PFSK-1 (cell line): ENCODE measurements around the gene GSG1L.

Experiments
- FOXP2 ChIP-seq: optimal IDR thresholded peaks from 2 replicates; pipeline ENCODE3; 2011; ENCODE audit warnings: borderline replicate concordance, control low read depth, inconsistent platforms; ENCODE audit not compliant: insufficient read depth; ENCODE audit errors: extremely low read length, extremely low read depth
- POLR2AphosphoS5 ChIP-seq: IDR thresholded peaks from 2 replicates; pipeline ENCODE4 v1.6.1; 2012; ENCODE audit warnings: low read depth, mild to moderate bottlenecking, control low read depth, low read length, moderate library complexity
- SIN3A ChIP-seq: IDR thresholded peaks from 2 replicates; pipeline ENCODE4 v1.6.1; 2012; ENCODE audit warnings: mild to moderate bottlenecking, low read length, moderate library complexity, borderline replicate concordance; ENCODE audit not compliant: insufficient read depth
- TAF1 ChIP-seq: IDR thresholded peaks from 2 replicates; pipeline ENCODE4 v1.6.1; 2012; ENCODE audit warnings: low read length, control low read depth, borderline replicate concordance; ENCODE audit not compliant: insufficient read depth
- TF ChIP-seq, protein P1 (sequence below), 2 experiments: IDR thresholded peaks; 2 replicates each; pipeline versions ENCODE4 v1.6.1 to v1.8.0; 2011 to 2012; ENCODE audit warnings: low read depth in 2 of 2, low read length in 2 of 2, control low read depth in 1 of 2, inconsistent platforms in 1 of 2, mild to moderate bottlenecking in 1 of 2, moderate library complexity in 1 of 2; ENCODE audit not compliant: insufficient read depth in 1 of 2

Gene GSG1L

DNA sequence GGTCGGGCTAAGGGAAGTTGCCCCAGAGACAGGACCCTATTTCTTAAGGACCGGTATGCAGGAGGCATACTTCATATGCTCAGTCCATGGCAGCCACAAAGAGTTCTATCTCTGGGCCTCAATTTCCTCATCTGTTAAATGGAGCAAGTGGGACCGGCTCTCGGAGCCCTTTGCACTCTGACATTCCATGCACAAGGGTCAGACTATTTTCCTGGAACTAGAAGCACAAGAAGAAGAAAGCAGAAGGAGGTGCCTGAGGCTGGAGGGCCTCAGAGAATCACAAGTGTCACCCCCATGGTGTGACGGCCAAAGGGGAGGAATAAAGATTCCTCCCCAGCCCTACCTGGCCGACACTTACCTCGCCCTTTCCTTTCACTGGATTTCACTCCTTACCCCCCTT lies 115.8 kb downstream of the GSG1L start:
- TF ChIP-seq SIN3A (no peak), FOXP2 (no peak)

DNA sequence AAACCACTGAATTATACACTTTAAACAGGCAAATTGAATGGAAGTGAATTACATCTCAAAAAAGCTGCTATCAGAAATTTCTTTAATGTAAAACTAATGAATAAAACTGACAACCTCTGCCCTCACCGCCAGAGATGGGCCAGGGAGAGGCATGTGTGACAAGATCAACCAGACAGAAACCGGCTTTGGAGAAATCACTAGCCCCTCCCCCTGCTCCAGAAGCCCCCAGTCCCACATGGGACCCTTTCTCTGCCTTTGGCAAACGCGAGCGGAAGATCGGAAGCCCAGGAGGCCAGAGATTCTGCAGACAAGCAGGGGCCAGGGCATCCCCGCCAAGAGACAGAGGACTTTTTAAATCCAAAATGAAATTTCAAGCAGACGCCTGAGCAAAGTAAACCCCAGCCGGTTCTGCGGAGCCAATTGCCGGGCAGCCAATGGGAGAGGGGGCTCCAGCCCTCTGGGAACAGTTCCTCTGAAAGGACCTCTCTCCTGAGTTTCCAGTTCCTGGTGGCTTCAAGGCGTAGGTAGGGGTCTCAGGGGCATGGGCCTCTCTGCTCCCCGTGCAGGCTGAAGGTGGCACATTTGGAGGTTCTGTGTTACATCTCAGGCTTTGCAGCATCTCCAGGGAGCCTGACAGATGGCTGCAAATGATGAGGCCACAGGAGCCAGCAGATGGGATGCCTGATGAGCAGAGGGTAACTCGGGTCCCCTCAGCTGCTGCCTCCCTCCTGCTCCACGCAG lies 118.1 kb downstream of the GSG1L start:
- TF ChIP-seq FOXP2 (no peak), TAF1 (no peak), POLR2AphosphoS5 (no peak)

DNA sequence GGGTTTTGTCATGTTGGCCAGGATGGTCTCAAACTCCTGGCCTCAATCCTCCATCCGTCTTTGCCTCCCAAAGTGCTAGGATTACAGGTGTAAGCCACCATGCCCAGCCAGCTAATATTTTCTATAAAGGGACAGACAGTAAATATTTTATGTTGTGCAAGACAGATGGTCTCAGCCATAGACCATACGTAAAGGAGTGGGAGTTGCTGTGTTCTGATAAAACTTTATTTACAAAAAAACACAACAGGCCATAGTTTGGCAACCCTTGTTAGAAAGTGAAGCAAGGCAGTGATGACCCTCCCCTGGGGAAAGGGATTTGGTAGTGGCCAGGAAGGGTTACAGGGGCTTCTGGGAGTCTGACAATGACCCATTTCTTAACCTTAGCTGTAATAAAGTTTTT lies 119.7 kb downstream of the GSG1L start:
- TF ChIP-seq POLR2AphosphoS5 (no peak), TAF1 (no peak), SIN3A (no peak), FOXP2 (no peak)
- TF ChIP-seq, protein P1, sequence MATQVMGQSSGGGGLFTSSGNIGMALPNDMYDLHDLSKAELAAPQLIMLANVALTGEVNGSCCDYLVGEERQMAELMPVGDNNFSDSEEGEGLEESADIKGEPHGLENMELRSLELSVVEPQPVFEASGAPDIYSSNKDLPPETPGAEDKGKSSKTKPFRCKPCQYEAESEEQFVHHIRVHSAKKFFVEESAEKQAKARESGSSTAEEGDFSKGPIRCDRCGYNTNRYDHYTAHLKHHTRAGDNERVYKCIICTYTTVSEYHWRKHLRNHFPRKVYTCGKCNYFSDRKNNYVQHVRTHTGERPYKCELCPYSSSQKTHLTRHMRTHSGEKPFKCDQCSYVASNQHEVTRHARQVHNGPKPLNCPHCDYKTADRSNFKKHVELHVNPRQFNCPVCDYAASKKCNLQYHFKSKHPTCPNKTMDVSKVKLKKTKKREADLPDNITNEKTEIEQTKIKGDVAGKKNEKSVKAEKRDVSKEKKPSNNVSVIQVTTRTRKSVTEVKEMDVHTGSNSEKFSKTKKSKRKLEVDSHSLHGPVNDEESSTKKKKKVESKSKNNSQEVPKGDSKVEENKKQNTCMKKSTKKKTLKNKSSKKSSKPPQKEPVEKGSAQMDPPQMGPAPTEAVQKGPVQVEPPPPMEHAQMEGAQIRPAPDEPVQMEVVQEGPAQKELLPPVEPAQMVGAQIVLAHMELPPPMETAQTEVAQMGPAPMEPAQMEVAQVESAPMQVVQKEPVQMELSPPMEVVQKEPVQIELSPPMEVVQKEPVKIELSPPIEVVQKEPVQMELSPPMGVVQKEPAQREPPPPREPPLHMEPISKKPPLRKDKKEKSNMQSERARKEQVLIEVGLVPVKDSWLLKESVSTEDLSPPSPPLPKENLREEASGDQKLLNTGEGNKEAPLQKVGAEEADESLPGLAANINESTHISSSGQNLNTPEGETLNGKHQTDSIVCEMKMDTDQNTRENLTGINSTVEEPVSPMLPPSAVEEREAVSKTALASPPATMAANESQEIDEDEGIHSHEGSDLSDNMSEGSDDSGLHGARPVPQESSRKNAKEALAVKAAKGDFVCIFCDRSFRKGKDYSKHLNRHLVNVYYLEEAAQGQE (IDR thresholded peaks at IDR 0.05; ENCODE audit: insufficient read depth in 1 of 2, low read depth in 2 of 2, low read length in 2 of 2) = no peak

DNA sequence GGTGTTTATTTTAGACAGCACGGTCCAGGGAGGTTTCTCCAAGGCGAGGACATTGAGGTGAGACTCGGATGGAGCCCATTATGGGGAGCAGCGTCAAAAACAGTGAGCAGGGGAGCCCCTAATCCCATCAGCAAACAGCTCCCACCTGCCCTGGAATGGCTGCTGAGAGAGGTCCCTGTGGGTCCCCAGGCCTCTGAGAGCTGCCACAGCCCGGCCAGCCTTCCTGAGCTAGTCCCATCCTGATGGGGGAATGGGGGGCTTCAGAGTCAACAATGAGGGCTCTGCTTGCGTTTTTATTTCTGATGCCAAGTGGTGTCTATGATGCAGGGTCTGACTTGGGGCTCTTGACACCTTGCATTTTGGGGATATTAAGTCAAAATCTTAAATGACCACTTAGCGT lies 128.4 kb downstream of the GSG1L start:
- TF ChIP-seq POLR2AphosphoS5 (no peak), TAF1 (no peak), FOXP2 (no peak), SIN3A (no peak)
- TF ChIP-seq, protein P1 (IDR thresholded peaks at IDR 0.05; ENCODE audit: insufficient read depth in 1 of 2, low read depth in 2 of 2, low read length in 2 of 2) = no peak

DNA sequence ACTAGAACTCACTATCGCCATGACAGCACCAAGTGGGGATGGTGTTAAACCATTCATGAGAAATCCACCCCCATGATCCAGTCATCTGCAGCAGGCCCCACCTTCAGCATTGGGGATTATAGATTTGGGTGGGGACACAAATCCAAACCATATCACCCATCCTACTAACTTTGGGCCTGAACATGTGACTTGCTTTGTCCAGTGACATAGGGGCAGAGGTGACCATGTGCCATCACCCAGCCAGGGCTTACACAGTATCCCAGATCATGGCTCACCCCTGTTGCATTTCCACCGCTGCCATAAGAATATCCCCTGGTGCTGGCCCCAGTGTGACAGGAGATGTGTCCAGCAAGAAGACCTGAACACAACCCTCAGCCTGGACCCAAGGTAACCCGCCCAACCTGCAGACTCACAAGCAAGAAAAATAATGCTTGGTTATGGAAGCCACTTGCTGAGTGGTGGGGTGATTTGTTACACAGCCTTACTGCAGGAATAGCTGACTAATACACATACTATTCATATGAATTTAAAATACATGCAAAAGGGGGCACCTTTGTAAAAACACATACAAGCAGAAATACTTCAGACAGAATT lies 130.9 kb downstream of the GSG1L start:
- TF ChIP-seq TAF1 = no peak
- TF ChIP-seq FOXP2 = no peak
- no peak for TF ChIP-seq SIN3A
- TF ChIP-seq POLR2AphosphoS5 = no peak
- TF ChIP-seq, protein P1 (IDR thresholded peaks at IDR 0.05; ENCODE audit: insufficient read depth in 1 of 2, low read depth in 2 of 2, low read length in 2 of 2) = no peak

DNA sequence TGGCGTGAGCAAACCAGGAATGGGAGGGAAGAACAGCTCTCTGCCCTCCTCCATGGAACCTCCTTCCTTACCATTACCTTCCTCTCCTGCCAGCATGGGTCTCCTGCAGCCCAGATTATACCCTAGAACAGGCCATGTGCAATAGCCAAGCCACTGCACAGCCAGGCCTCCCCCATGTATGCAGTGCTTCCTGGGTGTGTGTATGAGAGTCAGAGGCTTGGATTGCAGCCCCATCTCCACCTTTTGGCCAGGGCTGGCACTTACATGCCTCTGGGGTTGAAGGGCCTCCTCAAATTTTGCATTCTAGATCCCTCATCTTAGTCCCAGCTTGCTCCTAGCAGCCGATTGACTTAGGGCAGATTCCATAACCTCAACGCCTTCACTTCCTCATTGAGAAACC lies 133.7 kb downstream of the GSG1L start:
- TF ChIP-seq FOXP2 (no peak), TAF1 (no peak), POLR2AphosphoS5 (no peak), SIN3A (no peak)
- TF ChIP-seq, protein P1 (IDR thresholded peaks at IDR 0.05; ENCODE audit: insufficient read depth in 1 of 2, low read depth in 2 of 2, low read length in 2 of 2) = no peak
